Activated CD8-positive, alpha-beta memory T cell treated with anti-CD3 and anti-CD28 coated beads, Interleukin-2, amount 50 U/mL, for 1 hour (primary cell): ENCODE results near the gene ZNF724.
"Not testable (repeated sequence)": the region's sequence is repeated elsewhere in the genome, so short reads cannot be mapped to it uniquely, and the experiment has no call there.

ENCODE experiments used
- DNase-seq: peaks from one replicate; pipeline ENCODE4 v3.0.0-alpha.2; 2020; ENCODE audit errors: extremely low read depth

Gene ZNF724

GRCh38 chr19:23253256-23253655 lies 3.1 kb upstream of the ZNF724 start:
- not testable (repeated sequence) for DNase-seq

DNA sequence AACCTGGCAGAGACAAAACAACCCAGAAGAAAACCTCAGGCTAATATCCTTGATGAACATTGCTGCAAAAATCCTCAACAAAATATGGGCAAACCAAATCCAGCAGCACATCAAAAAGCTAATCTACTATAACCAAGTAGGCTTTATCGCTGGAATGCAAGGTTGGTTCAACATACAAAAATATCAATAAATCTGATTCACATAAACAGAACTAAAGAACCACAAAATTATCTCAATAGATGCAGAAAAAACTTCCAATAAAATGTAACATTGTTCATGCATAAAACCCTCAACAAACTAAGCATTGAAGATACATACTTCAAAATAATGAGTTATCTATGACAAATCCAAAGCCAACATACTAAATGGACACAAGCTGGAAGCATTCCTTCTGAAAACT lies 8.8 kb downstream of the ZNF724 start:
- no peak for DNase-seq

- no peak for DNase-seq
Measured at GRCh38 chr19:23222998-23223652, 27.1 kb downstream of the ZNF724 start.

GRCh38 chr19:23203841-23204344 lies 46.3 kb downstream of the ZNF724 start:
- no peak for DNase-seq

GRCh38 chr19:23190341-23190740 lies 59.9 kb downstream of the ZNF724 start:
- no peak for DNase-seq

- DNase-seq = no peak
Measured at GRCh38 chr19:23183251-23183650, 66.9 kb downstream of the ZNF724 start.
